Measurements from ENCODE around the gene SLC6A3. TPM values are rescaled to one million over a fixed set of nuclear protein-coding genes. Genes with fewer than 3 reads are reported as not detected.

Gene SLC6A3
- total and polyA plus RNA-seq, 2 donors (not counting 3 experiments of a cell fraction or from before 2014, with no cell fraction given): not detected

DNA sequence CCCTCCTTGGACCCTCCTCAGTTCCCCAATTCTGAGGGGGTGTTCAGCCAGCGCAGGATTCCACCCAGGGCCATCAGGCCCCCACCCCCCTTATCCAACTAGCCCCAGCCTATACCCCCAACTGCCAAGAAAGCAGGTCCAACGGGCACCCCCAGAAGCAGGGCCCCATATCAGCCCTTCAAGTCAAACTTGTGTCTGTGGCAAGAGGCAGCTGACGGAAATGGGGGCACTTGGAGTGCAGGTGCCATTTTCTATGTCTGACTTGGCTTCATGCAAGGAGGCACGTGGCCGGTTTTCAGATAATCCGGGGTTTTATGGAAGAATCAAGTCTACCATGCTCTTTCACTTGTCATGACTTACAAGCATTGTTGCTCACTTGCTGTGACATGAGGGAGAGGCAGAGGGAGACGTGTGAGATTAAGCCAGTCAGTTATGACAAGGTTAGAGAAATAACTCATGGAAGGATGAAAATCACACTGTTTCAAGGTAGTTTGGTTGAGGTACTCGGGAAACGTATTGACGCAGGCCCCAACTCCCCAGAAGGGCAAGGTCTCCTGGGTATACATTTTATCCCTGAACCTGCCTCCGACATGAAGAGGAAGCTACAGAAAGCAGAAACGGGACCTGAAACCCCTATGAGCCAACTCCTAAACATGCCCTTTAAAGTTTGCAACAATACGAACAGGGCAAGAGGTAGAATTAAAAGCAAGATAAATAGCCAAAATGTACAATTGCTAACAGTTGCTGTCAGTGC is 73.8 kb downstream of the SLC6A3 start:
- H2AFZ ChIP-seq (ENCODE audit: low read depth, low read length): no peak overlapping the region
- no peaks in the 10 kb centered on the region for H3K36me3 ChIP-seq (ENCODE audit: control insufficient read depth in 2 of 2, extremely low read depth in 1 of 2, insufficient read depth in 2 of 2, low read length in 2 of 2)
- no peaks in the 10 kb centered on the region for H3K9me1 ChIP-seq (replicated peaks; ENCODE audit: control insufficient read depth, extremely low read depth, insufficient read depth, low read length)
- no TSS peak for BruUV-seq (replicated peaks)
- no peaks in the 10 kb centered on the region for H3K9me3 ChIP-seq (replicated peaks; ENCODE audit: control insufficient read depth, insufficient read depth, low read length)
- CTCF ChIA-PET: no interaction called here
- no peaks in the 10 kb centered on the region for H3K79me2 ChIP-seq (ENCODE audit: control insufficient read depth, insufficient read depth, low read length)
- H3K4me2 ChIP-seq (ENCODE audit: insufficient read depth, low read length): no peak overlapping the region
- no peak overlapping the region for H3K4me3 ChIP-seq (replicated peaks in 1 of 3; ENCODE audit: insufficient read depth in 1 of 3, low read depth in 1 of 3, low read length in 3 of 3)
- H3K27me3 ChIP-seq (ENCODE audit: control insufficient read depth in 2 of 2, insufficient read depth in 2 of 2, low read length in 2 of 2): peaks cover 0 to 3% of the 10 kb centered on the region in 2 experiments
- no peaks in the 10 kb centered on the region for H4K20me1 ChIP-seq (replicated peaks; ENCODE audit: control insufficient read depth, extremely low read depth, insufficient read depth, low read length)
- no peaks in the 10 kb centered on the region for H3K4me1 ChIP-seq (ENCODE audit: control insufficient read depth, extremely low read depth, insufficient read depth, low read length)
- POLR2A ChIA-PET: no interaction called here
- DNase-seq (ENCODE audit: low read depth, low spot score) (no peak), FAIRE-seq (no peak)
- no peak overlapping the region for H3K9ac ChIP-seq (replicated peaks; ENCODE audit: extremely low read depth, insufficient read depth, low read length)
- TF ChIP-seq EZH2 (IDR thresholded peaks at IDR 0.05; ENCODE audit: borderline replicate concordance, low read depth, low read length, severe bottlenecking) (no peak), POLR2AphosphoS5 (IDR thresholded peaks at IDR 0.05; ENCODE audit: insufficient read depth, low read depth, low read length) (no peak), POLR2A (IDR thresholded peaks at IDR 0.05; ENCODE audit: low read depth, low read length) (no peak), GATA2 (IDR thresholded peaks at IDR 0.05; ENCODE audit: insufficient read depth, insufficient read length, low read depth, low read length) (no peak), MYC (IDR thresholded peaks at IDR 0.05; ENCODE audit: low read depth, low read length) (no peak), FOS (IDR thresholded peaks at IDR 0.05; ENCODE audit: borderline replicate concordance, insufficient read depth, low read length) (no peak), JUN (IDR thresholded peaks at IDR 0.05; ENCODE audit: borderline replicate concordance, insufficient read depth, insufficient read length, low read depth) (no peak)
- TF ChIP-seq, protein P1, sequence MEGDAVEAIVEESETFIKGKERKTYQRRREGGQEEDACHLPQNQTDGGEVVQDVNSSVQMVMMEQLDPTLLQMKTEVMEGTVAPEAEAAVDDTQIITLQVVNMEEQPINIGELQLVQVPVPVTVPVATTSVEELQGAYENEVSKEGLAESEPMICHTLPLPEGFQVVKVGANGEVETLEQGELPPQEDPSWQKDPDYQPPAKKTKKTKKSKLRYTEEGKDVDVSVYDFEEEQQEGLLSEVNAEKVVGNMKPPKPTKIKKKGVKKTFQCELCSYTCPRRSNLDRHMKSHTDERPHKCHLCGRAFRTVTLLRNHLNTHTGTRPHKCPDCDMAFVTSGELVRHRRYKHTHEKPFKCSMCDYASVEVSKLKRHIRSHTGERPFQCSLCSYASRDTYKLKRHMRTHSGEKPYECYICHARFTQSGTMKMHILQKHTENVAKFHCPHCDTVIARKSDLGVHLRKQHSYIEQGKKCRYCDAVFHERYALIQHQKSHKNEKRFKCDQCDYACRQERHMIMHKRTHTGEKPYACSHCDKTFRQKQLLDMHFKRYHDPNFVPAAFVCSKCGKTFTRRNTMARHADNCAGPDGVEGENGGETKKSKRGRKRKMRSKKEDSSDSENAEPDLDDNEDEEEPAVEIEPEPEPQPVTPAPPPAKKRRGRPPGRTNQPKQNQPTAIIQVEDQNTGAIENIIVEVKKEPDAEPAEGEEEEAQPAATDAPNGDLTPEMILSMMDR (IDR thresholded peaks at IDR 0.05; ENCODE audit: extremely low read depth in 1 of 2, insufficient read depth in 1 of 2, low read depth in 1 of 2, low read length in 2 of 2): no peak
- TF ChIP-seq, protein P2, sequence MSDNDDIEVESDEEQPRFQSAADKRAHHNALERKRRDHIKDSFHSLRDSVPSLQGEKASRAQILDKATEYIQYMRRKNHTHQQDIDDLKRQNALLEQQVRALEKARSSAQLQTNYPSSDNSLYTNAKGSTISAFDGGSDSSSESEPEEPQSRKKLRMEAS (IDR thresholded peaks at IDR 0.05; ENCODE audit: insufficient read depth, insufficient read length): no peak
- intact Hi-C loops (cut with micrococcal nuclease): no loop called here
- no peak overlapping the region for H3K27ac ChIP-seq (ENCODE audit: insufficient read depth, low read depth, low read length)
- dilution Hi-C loops (cut with MboI; ENCODE audit: extremely low pct_ligation_motif_present, low sequenced_read_pairs): no loop called here
